ENCODE results near the gene TMEM147.

TMEM147 gene

DNA sequence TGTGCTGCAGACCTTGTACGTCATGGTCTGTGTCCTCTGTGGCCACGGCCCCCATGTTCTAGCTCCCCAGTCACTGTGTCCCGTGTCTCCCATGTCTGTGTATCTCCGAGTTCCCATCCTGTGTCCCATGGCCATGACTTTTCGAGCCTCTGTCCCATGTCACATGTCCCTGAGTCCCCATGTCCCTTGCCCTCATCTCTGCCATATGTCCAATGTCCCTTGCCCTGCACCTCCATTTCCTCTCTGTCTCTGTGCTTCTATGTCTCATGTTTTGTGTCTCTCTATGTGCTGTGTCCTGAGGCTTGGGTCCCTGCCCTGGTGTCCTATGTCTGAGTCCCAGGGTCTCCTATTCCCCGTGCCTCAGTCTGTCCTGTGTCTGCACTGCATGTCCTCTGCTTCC, 16.0 kb downstream of the TMEM147 start:
- no peak overlapping the region for H3K4me3 ChIP-seq (ENCODE audit: low read depth, low read length)
- in situ Hi-C loops (cut with HindIII; ENCODE audit: low sequenced_read_pairs): no loop called here
- DNase-seq (ENCODE audit: low read depth, low spot score): no peak
- TF ChIP-seq, protein P1, sequence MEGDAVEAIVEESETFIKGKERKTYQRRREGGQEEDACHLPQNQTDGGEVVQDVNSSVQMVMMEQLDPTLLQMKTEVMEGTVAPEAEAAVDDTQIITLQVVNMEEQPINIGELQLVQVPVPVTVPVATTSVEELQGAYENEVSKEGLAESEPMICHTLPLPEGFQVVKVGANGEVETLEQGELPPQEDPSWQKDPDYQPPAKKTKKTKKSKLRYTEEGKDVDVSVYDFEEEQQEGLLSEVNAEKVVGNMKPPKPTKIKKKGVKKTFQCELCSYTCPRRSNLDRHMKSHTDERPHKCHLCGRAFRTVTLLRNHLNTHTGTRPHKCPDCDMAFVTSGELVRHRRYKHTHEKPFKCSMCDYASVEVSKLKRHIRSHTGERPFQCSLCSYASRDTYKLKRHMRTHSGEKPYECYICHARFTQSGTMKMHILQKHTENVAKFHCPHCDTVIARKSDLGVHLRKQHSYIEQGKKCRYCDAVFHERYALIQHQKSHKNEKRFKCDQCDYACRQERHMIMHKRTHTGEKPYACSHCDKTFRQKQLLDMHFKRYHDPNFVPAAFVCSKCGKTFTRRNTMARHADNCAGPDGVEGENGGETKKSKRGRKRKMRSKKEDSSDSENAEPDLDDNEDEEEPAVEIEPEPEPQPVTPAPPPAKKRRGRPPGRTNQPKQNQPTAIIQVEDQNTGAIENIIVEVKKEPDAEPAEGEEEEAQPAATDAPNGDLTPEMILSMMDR (IDR thresholded peaks at IDR 0.05; ENCODE audit: low read depth, low read length): no peak

DNA sequence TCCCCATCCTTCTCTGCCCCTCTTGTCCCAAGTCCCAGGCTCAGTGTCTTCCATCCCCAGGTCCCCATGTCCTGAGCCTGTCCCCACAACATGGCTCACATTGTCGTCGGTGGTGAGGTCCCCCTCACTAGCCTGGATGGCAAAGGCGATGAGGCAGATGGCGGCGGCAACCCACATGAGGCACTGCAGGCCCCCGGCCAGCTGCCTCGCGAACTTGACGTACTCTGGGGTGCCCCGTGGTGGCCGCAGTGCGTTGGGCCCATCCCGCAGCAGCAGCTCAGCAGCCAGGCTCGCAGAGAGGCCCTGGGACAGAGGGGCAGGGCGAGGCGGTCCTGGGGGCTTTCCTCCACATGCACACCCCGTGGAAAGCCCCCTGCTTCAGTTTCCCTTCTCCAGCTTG, 16.9 kb downstream of the TMEM147 start:
- TF ChIP-seq, protein P1 (IDR thresholded peaks at IDR 0.05; ENCODE audit: low read depth, low read length): no peak
- in situ Hi-C loops (cut with HindIII; ENCODE audit: low sequenced_read_pairs): no loop called here
- DNase-seq (ENCODE audit: low read depth, low spot score): no peak
- no peak overlapping the region for H3K4me3 ChIP-seq (ENCODE audit: low read depth, low read length)

DNA sequence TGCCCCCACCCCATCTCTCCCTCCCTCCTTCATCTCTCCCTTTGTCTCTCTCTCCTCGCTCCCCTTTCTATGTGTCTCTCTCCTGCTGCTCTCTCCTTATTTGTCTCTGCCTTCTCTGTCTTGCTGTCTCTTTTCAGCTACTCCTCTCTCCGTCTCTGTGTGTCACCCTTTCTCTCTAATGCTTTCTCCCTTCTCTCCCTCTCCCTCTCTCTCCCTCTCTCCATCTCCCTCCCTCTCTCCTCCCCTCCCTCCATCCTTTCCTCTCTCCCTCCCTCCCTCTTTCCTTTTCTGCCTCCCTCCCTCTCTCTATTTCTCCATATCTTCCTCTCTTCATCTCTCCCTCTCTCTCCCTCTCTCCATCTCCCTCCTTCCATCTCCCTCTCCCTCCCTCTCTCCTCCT, 17.4 kb downstream of the TMEM147 start:
- no peak for DNase-seq (ENCODE audit: low read depth, low spot score)
- TF ChIP-seq, protein P1 (IDR thresholded peaks at IDR 0.05; ENCODE audit: low read depth, low read length): no peak
- no peak overlapping the region for H3K4me3 ChIP-seq (ENCODE audit: low read depth, low read length)
- in situ Hi-C loops (cut with HindIII; ENCODE audit: low sequenced_read_pairs): no loop called here

DNA sequence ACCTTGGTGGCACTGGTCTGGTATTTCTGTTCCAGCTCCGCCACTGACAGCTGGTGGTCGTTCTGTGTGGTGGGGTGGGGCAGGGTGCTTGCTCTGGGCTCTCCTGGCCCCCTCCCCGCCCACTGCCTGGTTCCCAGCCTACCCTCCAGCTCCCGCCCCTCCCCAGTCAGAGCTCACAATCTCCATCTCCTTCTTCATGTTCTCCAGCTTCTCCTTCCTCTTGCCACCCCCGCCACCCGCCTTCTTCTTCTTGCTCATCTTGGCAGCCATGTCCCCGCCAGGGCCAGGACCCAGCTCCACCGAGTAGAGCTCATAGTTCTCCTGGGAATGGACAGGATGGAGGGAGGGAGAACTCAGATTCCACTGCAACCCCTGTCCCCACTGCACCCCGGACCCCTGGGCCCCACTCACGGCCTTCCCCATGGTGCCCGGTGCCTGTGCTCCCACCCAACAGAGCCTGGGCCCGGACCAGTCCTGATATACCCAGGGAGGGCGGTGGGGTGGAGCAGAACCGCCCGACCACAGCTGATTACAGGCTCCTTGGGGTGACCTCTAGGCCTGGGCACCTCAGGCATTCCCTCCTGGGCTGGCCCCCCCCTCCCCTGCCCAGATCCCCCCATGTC, 17.9 kb downstream of the TMEM147 start, which contains the start of gene ATP4A:
Gene ATP4A (minus strand): TSS at position 452 of the 623 bp plus-strand sequence. CDS start 29 bp downstream, at position 423.
- TF ChIP-seq, protein P1 (IDR thresholded peaks at IDR 0.05; ENCODE audit: low read depth, low read length): no peak
- no peak for DNase-seq (ENCODE audit: low read depth, low spot score)
- no peak within 1 kb of the TSS for H3K4me3 ChIP-seq (ENCODE audit: low read depth, low read length)
- in situ Hi-C loops (cut with HindIII; ENCODE audit: low sequenced_read_pairs): no loop called here

DNA sequence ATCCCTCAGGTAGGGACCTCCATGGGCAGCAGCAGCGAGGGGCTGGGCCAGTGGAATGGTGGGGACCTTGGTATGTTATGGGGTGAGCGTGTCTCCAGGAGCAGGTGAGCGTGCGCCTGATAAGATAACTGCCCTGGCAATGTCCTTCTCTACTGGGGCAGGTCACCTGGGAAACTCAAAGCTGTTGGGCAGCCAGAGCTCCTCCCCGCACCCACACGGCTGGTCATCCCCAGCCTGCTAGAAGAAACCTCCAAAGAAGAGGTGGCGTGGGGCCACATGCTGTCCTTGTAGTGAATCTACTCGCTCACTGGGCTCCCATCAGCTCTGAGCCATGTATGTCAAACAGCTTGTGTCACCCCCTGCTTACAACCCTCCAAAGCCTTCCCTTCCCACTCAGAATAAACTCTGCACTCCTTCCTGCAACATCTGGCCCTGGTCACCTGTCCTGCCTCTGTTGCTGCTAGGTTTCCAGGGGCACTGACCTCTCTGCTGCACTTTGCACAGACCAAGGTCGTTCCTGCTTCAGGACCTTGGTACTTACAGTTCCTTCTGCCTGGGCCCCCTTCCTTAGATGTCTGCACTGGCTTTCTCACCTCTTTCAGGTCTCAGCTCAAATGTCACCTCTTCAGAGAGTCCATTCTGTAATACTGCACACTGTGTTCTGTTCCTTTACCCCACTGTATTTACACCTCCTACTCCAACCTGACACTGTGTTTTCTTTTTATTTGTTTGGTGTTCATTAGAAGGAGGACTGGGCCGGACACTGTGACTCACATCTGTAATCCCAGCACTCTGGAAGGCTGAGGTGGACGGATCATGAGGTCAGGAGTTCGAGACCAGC, 19.8 kb downstream of the TMEM147 start:
- TF ChIP-seq, protein P1 (IDR thresholded peaks at IDR 0.05; ENCODE audit: low read depth, low read length): no peak
- DNase-seq (ENCODE audit: low read depth, low spot score): no peak
- no peak overlapping the region for H3K4me3 ChIP-seq (ENCODE audit: low read depth, low read length)
- in situ Hi-C loops (cut with HindIII; ENCODE audit: low sequenced_read_pairs): no loop called here

DNA sequence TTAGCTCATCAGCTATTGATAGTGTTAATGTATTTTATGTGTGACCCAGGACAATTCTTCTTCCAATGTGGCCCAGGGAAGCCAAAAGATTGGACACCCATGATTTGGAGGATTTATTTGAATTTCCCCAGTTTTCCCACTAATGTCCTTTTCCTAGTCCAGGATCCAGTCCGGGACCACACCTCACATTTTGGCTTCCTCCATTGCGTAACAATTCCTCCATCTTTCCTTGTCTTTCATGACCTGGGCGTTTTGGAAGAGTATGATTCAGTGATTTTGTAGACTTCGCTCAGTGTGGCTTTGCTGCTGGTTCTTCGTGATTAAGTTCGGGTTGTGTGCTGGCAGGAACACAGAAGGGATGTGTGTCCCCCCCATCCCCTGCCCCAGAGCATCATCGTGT, 21.3 kb downstream of the TMEM147 start:
- in situ Hi-C loops (cut with HindIII; ENCODE audit: low sequenced_read_pairs): no loop called here
- no peak for DNase-seq (ENCODE audit: low read depth, low spot score)
- TF ChIP-seq, protein P1 (IDR thresholded peaks at IDR 0.05; ENCODE audit: low read depth, low read length): no peak
- no peak overlapping the region for H3K4me3 ChIP-seq (ENCODE audit: low read depth, low read length)
